BE2C (cell line): ENCODE results near the gene OLFML3.

Experiments
- DNase-seq: peaks from one replicate; pipeline ENCODE4 v3.0.0-alpha.2; 2020
- H3K27me3 ChIP-seq: fragments of 250-450 bp; sonication (Bioruptor Pico); 2 replicates; pipeline ENCODE4 v1.5.1; 2020; ENCODE audit warnings: mild to moderate bottlenecking
- H3K36me3 ChIP-seq: fragments of 250-450 bp; sonication (Bioruptor Pico); 2 replicates; pipeline ENCODE4 v1.5.1; 2020; ENCODE audit warnings: mild to moderate bottlenecking
- H3K4me1 ChIP-seq: fragments of 250-450 bp; sonication (Bioruptor Pico); 2 replicates; pipeline ENCODE4 v1.5.1; 2020
- H3K4me3 ChIP-seq: 2 replicates; pipeline ENCODE4 v1.5.1; 2011; ENCODE audit warnings: low read depth, low read length
- H3K9me3 ChIP-seq: fragments of 250-450 bp; sonication (Bioruptor Pico); 2 replicates; pipeline ENCODE4 v1.5.1; 2020
- CTCF ChIP-seq: IDR thresholded peaks from 2 replicates; pipeline ENCODE4 v1.5.1; 2012; ENCODE audit warnings: mild to moderate bottlenecking, low read depth, low read length

Gene OLFML3

GRCh38 chr1:113934511-113935055 lies 44.7 kb upstream of the OLFML3 start:
- Histone ChIP-seq H3K36me3 (0 out of 2 replicates have a peak, but pooled peaks cover 3% of the 10 kb centered on the region), H3K4me3 (no peak overlapping the region), H3K9me3 (no peaks in the 10 kb centered on the region), H3K27me3 (no peaks in the 10 kb centered on the region), H3K4me1 (0 out of 2 replicates have a peak, but pooled peaks cover 2% of the 10 kb centered on the region)
- no peak for DNase-seq
- no peak for TF ChIP-seq CTCF

GRCh38 chr1:113935176-113935575 lies 44.1 kb upstream of the OLFML3 start:
- H3K9me3 ChIP-seq, result no peaks in the 10 kb centered on the region
- no peaks in the 10 kb centered on the region for H3K27me3 ChIP-seq
- 0 out of 2 replicates have a peak, but pooled peaks cover 2% of the 10 kb centered on the region for H3K4me1 ChIP-seq
- H3K36me3 ChIP-seq, result peaks cover 5% of the 10 kb centered on the region
- no peak overlapping the region for H3K4me3 ChIP-seq
- no peak for TF ChIP-seq CTCF
- DNase-seq, result no peak

- no peak overlapping the region for H3K4me3 ChIP-seq
- H3K27me3 ChIP-seq, result no peaks in the 10 kb centered on the region
- H3K36me3 ChIP-seq, result peaks cover 11% of the 10 kb centered on the region
- TF ChIP-seq CTCF, result no peak
- no peak for DNase-seq
- H3K9me3 ChIP-seq, result no peaks in the 10 kb centered on the region
- H3K4me1 ChIP-seq, result 0 out of 2 replicates have a peak, but pooled peaks cover 2% of the 10 kb centered on the region
Observed at GRCh38 chr1:113935970-113936369, 43.3 kb upstream of the OLFML3 start.

GRCh38 chr1:113937146-113937545 lies 42.1 kb upstream of the OLFML3 start:
- DNase-seq, result no peak
- Histone ChIP-seq H3K36me3 (peaks cover 20% of the 10 kb centered on the region), H3K4me1 (0 out of 2 replicates have a peak, but pooled peaks cover 2% of the 10 kb centered on the region), H3K4me3 (no peak overlapping the region), H3K9me3 (no peaks in the 10 kb centered on the region), H3K27me3 (no peaks in the 10 kb centered on the region)
- TF ChIP-seq CTCF, result no peak

GRCh38 chr1:113938192-113938591 lies 41.1 kb upstream of the OLFML3 start:
- H3K36me3 ChIP-seq, result peaks cover 27% of the 10 kb centered on the region
- DNase-seq, result no peak
- no peak overlapping the region for H3K4me3 ChIP-seq

More at GRCh38 chr1:113938192-113938591, 41.1 kb upstream of the OLFML3 start:
- TF ChIP-seq CTCF, result no peak
- Histone ChIP-seq H3K4me1 (no peaks in the 10 kb centered on the region), H3K9me3 (no peaks in the 10 kb centered on the region; the same call in 1 of the 2 replicates), H3K27me3 (no peaks in the 10 kb centered on the region)
